SK-N-SH treated with all-trans-retinoic acid at 6 μM for 48 hours (cell line): ENCODE measurements around the gene TMEM121B.

ENCODE experiments used
- ATAC-seq: fragments of 200-7000 bp; cut with Tn5 transposase; 3 replicates; pipeline ENCODE4 v1.9.1; 2020; ENCODE audit warnings: mild to moderate bottlenecking, moderate library complexity
- ARNTL ChIP-seq: fragments of 450-650 bp; formaldehyde crosslinking; IDR thresholded peaks from 2 replicates; pipeline ENCODE4 v1.5.0; 2020; ENCODE audit warnings: low read depth, mild to moderate bottlenecking, moderate library complexity, borderline replicate concordance
- BACH2 ChIP-seq: fragments of 250-450 bp; sonication (Bioruptor Pico); IDR thresholded peaks from 2 replicates; pipeline ENCODE4 v1.9.0; 2021; ENCODE audit warnings: mild to moderate bottlenecking, borderline replicate concordance
- CREB5 ChIP-seq: fragments of 250-450 bp; sonication (Bioruptor Pico); IDR thresholded peaks from 2 replicates; pipeline ENCODE4 v1.5.1; 2020; ENCODE audit warnings: low read depth, mild to moderate bottlenecking, moderate library complexity
- ESRRG ChIP-seq: fragments of 250-450 bp; sonication (Bioruptor Pico); IDR thresholded peaks from 2 replicates; pipeline ENCODE4 v1.6.1; 2021; ENCODE audit warnings: mild to moderate bottlenecking
- ISL1 ChIP-seq: fragments of 250-450 bp; sonication (Bioruptor Pico); IDR thresholded peaks from 2 replicates; pipeline ENCODE4 v2.1.2; 2022; ENCODE audit warnings: mild to moderate bottlenecking, moderate library complexity
- OSR1 ChIP-seq: fragments of 250-450 bp; sonication (Bioruptor Pico); IDR thresholded peaks from 2 replicates; pipeline ENCODE4 v1.8.0; 2022; ENCODE audit warnings: moderate library complexity, mild to moderate bottlenecking, inconsistent platforms
- PATZ1 ChIP-seq: fragments of 250-450 bp; sonication (Bioruptor Pico); IDR thresholded peaks from 2 replicates; pipeline ENCODE4 v1.8.0; 2020; ENCODE audit warnings: mild to moderate bottlenecking, moderate library complexity, borderline replicate concordance
- POU6F1 ChIP-seq: fragments of 250-450 bp; sonication (Bioruptor Pico); IDR thresholded peaks from 2 replicates; pipeline ENCODE4 v1.8.0; 2021; ENCODE audit warnings: low read depth, mild to moderate bottlenecking, moderate library complexity, borderline replicate concordance
- PPARA ChIP-seq: fragments of 250-450 bp; sonication (Bioruptor Pico); IDR thresholded peaks from 2 replicates; pipeline ENCODE4 v1.5.0; 2020; ENCODE audit warnings: mild to moderate bottlenecking, borderline replicate concordance
- RARB ChIP-seq: fragments of 250-450 bp; sonication (Bioruptor Pico); IDR thresholded peaks from 2 replicates; pipeline ENCODE4 v1.8.0; 2021; ENCODE audit warnings: mild to moderate bottlenecking, moderate library complexity
- SNAI2 ChIP-seq: fragments of 250-450 bp; sonication (Bioruptor Pico); IDR thresholded peaks from 2 replicates; pipeline ENCODE4 v1.5.0; 2020; ENCODE audit warnings: mild to moderate bottlenecking, moderate library complexity
- TCF4 ChIP-seq: fragments of 250-450 bp; sonication (Bioruptor Pico); IDR thresholded peaks from 2 replicates; pipeline ENCODE4 v1.8.0; 2021; ENCODE audit warnings: mild to moderate bottlenecking, moderate library complexity, borderline replicate concordance
- TOX ChIP-seq: fragments of 250-450 bp; sonication (Bioruptor Pico); IDR thresholded peaks from 2 replicates; pipeline ENCODE4 v1.8.0; 2021; ENCODE audit warnings: mild to moderate bottlenecking, moderate library complexity, borderline replicate concordance
- TSHZ2 ChIP-seq: fragments of 250-450 bp; sonication (Bioruptor Pico); IDR thresholded peaks from 2 replicates; pipeline ENCODE4 v1.5.0; 2020; ENCODE audit warnings: mild to moderate bottlenecking, moderate library complexity
- ZC3H10 ChIP-seq: fragments of 250-450 bp; sonication (Bioruptor Pico); IDR thresholded peaks from 2 replicates; pipeline ENCODE4 v1.5.1; 2021; ENCODE audit warnings: mild to moderate bottlenecking, moderate library complexity
- ZFP3 ChIP-seq: fragments of 250-450 bp; sonication (Bioruptor Pico); IDR thresholded peaks from 2 replicates; pipeline ENCODE4 v1.5.0; 2020; ENCODE audit warnings: mild to moderate bottlenecking, moderate library complexity
- ZFP30 ChIP-seq: fragments of 450-650 bp; formaldehyde crosslinking; IDR thresholded peaks from 2 replicates; pipeline ENCODE4 v1.5.0; 2022; ENCODE audit warnings: mild to moderate bottlenecking, moderate library complexity
- ZNF565 ChIP-seq: fragments of 450-650 bp; formaldehyde crosslinking; conservative IDR thresholded peaks from 2 replicates; pipeline ENCODE4 v1.5.0; 2020; ENCODE audit warnings: low read depth, mild to moderate bottlenecking, moderate library complexity
- ZNF8 ChIP-seq: fragments of 450-650 bp; formaldehyde crosslinking; IDR thresholded peaks from 2 replicates; pipeline ENCODE4 v1.5.0; 2020; ENCODE audit warnings: mild to moderate bottlenecking, moderate library complexity

Gene TMEM121B

GRCh38 chr22:17131686-17132085 lies 10.5 kb upstream of the TMEM121B start:
- TF ChIP-seq ZFP30 (CRISPR knock-in tag) (no peak), TOX (CRISPR knock-in tag) (no peak), BACH2 (no peak)
- no peak for ATAC-seq

- TF ChIP-seq ZFP3 (CRISPR knock-in tag) (no peak), SNAI2 (CRISPR knock-in tag) (no peak), ESRRG (CRISPR knock-in tag) (no peak), PPARA (CRISPR knock-in tag) (no peak), ARNTL (CRISPR knock-in tag) (no peak), ZFP30 (CRISPR knock-in tag) (no peak), ZNF8 (CRISPR knock-in tag) (no peak), OSR1 (CRISPR knock-in tag) (no peak), RARB (no peak), ZNF565 (CRISPR knock-in tag) (no peak), PATZ1 (CRISPR knock-in tag) (no peak)
- TF ChIP-seq, all 23 proteins: peak for 0
- ATAC-seq, result no peak
These were observed 9.0 kb upstream of the TMEM121B start for GRCh38 chr22:17130199-17130598.

GRCh38 chr22:17120711-17121232 lies 388 bp downstream of the TMEM121B start:
- TF ChIP-seq RARB (no peak), PATZ1 (CRISPR knock-in tag) (no peak), ZNF565 (CRISPR knock-in tag) (no peak), PPARA (CRISPR knock-in tag) (no peak), TCF4 (CRISPR knock-in tag) (no peak), ZNF8 (CRISPR knock-in tag) (no peak), ESRRG (CRISPR knock-in tag) (no peak)
- ATAC-seq, result no peak; the same call in 2 of the 3 replicates

GRCh38 chr22:17120281-17120680 lies 879 bp downstream of the TMEM121B start:
- no peak for TF ChIP-seq ZC3H10 (CRISPR knock-in tag)
- TF ChIP-seq ISL1 (CRISPR knock-in tag), result no peak
- no peak for TF ChIP-seq OSR1 (CRISPR knock-in tag)
- TF ChIP-seq TSHZ2 (CRISPR knock-in tag), result no peak
- no peak for TF ChIP-seq PPARA (CRISPR knock-in tag)
- no peak for TF ChIP-seq POU6F1 (CRISPR knock-in tag)
- TF ChIP-seq CREB5 (CRISPR knock-in tag), result no peak
- no peak for TF ChIP-seq TOX (CRISPR knock-in tag)
- TF ChIP-seq ZNF8 (CRISPR knock-in tag), result no peak
- no peak for TF ChIP-seq SNAI2 (CRISPR knock-in tag)
- TF ChIP-seq ZFP30 (CRISPR knock-in tag), result no peak
- TF ChIP-seq RARB, result no peak
- peak; percentile 69 for ATAC-seq
